NOMO-1 treated with DMSO at 0.1 percent for 48 hours (cell line): Measurements from ENCODE around the gene MUC12.
A peak's percentile ranks its signal among the peaks of the same experiment; 100 is the strongest.
"Not testable (repeated sequence)": the region's sequence is repeated elsewhere in the genome, so short reads cannot be mapped to it uniquely, and the experiment has no call there.

ENCODE experiments used
- DNase-seq: peaks from one replicate; lab custom pipeline; 2025; ENCODE audit not compliant: unreplicated experiment; lab: John Stamatoyannopoulos, UW

The MUC12 gene

DNA sequence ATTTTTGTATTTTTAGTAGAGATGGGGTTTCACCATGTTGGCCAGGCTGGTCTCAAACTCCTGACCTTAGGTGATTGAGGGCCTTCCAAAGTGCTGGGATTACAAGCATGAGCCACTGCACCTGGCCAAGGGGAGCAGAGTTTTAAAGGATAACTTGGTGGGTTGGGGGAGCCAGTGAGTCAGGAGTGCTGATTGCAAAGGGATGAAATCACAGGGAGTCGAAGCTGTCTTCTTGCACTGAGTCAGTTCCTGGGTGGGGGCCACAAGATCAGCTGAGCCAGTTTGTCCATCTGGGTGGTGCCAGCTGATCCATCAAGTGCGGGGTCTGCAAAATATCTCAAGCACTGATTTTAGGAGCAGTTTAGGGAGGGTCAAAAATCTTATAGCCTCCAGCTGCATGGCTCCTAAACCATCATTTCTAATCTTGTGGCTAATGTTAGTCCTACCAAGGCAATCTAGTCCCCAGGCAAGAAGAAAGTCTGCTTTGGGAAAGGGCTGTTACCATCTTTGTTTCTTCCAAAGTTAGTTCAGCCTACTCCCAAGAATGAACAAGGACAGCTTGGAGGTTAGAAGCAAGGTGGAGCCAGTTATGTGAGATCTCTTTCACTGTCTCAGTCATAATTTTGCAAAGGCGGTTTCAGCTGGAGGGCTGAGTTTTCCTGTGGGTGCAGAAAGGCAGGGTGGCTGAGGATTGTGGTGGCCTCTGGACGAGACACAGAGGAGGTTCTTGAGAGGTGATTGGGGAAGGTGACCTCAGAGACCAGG is 15.8 kb downstream of the MUC12 start:
- DNase-seq: not testable (repeated sequence)

DNA sequence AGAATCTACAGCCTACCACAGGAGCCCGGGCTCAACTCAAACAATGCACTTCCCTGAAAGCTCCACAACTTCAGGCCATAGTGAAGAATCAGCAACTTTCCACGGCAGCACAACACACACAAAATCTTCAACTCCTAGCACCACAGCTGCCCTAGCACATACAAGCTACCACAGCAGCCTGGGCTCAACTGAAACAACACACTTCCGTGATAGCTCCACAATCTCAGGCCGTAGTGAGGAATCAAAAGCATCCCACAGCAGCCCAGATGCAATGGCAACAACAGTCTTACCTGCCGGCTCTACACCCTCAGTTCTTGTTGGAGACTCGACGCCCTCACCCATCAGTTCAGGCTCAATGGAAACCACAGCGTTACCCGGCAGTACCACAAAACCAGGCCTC is 22.3 kb downstream of the MUC12 start:
- no peak for DNase-seq

DNA sequence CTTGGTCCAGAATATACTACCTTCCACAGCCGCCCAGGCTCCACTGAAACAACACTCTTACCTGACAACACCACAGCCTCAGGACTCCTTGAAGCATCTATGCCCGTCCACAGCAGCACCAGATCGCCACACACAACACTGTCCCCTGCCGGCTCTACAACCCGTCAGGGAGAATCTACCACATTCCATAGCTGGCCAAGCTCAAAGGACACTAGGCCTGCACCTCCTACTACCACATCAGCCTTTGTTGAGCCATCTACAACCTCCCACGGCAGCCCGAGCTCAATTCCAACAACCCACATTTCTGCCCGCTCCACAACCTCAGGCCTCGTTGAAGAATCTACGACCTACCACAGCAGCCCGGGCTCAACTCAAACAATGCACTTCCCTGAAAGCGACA is 22.9 kb downstream of the MUC12 start:
- DNase-seq: not testable (repeated sequence)

DNA sequence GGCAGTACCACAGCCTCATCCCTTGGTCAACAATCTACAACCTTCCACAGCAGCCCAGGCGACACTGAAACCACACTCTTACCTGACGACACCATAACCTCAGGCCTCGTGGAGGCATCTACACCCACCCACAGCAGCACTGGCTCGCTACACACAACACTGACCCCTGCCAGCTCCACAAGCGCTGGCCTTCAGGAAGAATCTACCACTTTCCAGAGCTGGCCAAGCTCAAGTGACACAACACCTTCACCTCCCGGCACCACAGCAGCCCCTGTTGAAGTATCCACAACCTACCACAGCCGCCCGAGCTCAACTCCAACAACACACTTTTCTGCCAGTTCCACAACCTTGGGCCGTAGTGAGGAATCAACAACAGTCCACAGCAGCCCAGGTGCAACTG is 25.3 kb downstream of the MUC12 start:
- not testable (repeated sequence) for DNase-seq

DNA sequence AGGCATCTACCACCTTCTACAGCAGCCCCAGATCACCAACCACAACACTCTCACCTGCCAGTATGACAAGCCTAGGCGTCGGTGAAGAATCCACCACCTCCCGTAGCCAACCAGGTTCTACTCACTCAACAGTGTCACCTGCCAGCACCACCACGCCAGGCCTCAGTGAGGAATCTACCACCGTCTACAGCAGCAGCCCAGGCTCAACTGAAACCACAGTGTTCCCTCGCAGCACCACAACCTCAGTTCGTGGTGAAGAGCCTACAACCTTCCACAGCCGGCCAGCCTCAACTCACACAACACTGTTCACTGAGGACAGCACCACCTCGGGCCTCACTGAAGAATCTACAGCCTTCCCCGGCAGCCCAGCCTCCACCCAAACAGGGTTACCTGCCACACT is 29.2 kb downstream of the MUC12 start:
- not testable (repeated sequence) for DNase-seq

DNA sequence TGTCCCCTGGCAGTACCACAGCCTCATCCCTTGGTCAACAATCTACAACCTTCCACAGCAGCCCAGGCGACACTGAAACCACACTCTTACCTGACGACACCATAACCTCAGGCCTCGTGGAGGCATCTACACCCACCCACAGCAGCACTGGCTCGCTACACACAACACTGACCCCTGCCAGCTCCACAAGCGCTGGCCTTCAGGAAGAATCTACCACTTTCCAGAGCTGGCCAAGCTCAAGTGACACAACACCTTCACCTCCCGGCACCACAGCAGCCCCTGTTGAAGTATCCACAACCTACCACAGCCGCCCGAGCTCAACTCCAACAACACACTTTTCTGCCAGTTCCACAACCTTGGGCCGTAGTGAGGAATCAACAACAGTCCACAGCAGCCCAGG is 30.0 kb downstream of the MUC12 start:
- not testable (repeated sequence) for DNase-seq

DNA sequence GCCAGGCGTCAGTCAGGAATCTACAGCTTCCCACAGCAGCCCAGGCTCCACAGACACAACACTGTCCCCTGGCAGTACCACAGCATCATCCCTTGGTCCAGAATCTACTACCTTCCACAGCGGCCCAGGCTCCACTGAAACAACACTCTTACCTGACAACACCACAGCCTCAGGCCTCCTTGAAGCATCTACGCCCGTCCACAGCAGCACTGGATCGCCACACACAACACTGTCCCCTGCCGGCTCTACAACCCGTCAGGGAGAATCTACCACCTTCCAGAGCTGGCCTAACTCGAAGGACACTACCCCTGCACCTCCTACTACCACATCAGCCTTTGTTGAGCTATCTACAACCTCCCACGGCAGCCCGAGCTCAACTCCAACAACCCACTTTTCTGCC is 30.7 kb downstream of the MUC12 start:
- not testable (repeated sequence) for DNase-seq

DNA sequence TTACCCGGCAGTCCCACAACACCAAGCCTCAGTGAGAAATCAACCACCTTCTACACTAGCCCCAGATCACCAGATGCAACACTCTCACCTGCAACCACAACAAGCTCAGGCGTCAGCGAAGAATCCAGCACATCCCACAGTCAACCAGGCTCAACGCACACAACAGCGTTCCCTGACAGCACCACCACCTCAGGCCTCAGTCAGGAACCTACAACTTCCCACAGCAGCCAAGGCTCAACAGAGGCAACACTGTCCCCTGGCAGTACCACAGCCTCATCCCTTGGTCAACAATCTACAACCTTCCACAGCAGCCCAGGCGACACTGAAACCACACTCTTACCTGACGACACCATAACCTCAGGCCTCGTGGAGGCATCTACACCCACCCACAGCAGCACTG is 33.0 kb downstream of the MUC12 start:
- not testable (repeated sequence) for DNase-seq

DNA sequence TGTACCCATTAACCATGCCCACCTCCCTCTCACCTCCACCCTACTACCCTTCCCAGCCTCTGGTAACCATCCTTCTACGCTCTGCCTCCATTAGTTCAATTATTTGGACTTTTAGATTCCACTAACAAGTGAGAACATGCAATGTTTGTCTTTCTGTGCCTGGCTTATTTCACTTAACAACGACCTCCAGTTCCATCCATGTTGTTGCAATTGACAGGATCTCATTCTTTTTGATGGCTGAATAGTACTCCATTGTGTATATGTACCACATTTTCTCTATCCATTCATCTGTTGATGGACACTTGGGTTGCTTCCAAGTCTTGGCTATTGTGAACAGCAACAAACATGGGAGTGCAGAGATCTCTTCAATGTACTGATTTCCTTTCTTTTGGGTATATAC is 38.0 kb downstream of the MUC12 start:
- DNase-seq: not testable (repeated sequence)

DNA sequence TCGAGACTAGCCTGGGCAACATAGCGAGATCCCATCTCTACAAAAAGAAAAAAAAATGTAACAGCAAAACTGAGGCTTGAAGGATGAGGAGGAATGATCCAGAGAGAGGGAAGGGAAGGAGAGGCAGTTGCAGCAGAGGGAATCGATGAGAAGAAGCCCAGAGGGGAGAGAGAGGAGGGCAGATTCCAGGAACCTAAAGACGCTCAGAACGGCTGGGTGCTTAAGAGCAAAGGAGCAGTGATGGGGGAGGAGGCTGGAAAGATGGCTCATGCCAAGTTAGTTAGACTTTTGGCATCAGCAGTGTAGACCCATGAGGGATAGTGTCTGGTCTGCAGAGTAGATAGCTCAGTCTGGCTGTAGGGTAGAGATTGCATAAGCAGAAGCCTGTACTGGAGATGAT is 40.3 kb downstream of the MUC12 start:
- no peak for DNase-seq

DNA sequence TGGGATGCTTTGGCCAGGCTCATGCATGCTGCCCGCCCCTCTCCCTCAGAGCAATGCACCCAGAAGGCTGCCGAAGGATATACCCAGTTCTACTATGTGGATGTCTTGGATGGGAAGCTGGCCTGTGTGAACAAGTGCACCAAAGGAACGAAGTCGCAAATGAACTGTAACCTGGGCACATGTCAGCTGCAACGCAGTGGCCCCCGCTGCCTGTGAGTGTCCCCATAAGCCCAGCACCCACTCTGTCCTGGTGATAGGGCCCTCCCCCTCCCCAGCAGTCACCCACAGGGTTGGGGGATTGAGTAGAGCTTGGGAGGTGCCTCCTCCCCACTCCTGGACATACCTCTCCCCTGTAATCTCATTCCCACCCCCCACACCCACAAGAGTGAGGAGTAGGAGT is 43.6 kb downstream of the MUC12 start:
- no peak for DNase-seq

DNA sequence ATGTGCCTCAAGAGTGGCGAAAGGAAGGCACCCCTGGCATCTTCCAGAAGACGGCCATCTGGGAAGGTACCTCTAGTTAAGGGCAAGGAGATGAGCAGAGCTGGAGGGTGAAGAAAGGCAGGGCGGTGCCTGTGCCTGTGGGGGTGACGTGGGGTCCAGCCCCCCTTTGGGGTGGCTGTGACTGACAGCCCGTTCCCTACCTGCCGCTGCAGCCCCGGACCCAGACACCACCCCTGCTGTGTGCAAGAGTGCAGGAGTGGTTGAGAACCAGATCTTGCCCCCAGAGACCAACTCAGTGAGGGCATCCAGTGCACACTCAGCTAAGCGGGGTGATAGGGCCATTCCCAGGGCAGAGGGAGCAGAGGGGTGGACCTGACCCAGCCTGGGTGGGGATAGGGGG is 46.3 kb downstream of the MUC12 start:
- DNase-seq: no peak

DNA sequence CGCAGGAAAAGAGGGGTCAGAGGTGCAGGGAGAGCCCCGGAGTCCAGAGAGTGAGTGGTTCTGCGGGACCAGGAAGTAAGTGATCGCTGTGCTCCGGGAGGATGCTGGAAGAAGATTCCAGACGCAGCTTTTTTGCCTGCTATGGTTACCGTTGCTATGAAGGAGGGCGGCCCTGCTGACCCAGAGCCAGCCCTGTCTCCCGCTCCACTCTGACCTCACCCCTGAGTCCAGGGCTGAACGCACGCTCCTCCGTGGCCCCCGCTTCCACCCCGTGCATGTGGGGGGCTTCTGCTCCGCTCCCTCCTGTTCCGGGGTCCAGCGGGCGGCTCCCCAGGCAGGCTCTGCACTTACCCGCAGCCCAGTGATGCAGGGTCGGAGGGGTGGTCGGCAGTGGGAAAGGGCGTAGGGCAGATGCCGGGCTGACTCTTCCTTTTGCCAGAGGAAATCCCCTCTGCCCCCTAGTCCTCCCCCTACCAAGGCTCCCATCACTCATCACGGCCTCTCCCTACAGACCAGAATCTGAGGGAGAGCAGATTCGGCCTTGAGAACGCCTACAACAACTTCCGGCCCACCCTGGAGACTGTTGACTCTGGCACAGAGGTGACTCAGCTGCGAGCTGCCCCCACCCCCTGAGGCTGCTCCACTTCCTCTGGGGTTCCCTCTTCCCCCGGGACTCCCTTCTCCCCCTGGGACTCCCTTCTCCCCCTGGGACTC is 47.9 kb downstream of the MUC12 start:
- peak; percentile 82 for DNase-seq

DNA sequence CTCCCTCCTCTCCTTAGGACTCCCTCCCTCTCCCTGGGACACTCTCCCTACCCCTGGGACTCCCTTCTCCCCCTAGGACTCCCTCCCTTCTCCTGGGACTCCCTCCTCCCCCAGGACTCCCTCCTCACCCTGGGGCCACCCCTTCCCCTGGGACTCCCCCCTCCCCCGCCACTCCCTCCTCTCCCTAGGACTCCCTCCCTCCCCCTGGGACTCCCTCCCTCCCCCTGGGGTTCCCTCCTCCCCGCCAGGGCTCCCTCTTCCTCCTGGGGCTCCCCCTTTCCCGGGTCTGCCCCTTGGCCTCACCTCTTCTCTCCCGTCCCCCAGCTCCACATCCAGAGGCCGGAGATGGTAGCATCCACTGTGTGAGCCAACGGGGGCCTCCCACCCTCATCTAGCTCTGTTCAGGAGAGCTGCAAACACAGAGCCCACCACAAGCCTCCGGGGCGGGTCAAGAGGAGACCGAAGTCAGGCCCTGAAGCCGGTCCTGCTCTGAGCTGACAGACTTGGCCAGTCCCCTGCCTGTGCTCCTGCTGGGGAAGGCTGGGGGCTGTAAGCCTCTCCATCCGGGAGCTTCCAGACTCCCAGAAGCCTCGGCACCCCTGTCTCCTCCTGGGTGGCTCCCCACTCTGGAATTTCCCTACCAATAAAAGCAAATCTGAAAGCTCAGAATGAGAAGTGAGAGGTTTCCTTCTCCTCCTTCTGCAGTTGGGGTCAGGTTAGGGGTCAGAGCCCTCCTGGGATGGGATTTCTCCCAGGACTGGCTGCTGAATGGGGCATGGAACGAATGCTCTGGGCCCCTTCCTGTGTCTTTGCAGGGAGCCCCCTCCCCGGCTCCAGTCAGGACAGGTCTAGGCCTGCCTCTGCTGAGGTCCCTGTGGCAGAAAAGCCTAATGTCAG is 49.2 kb downstream of the MUC12 start:
- DNase-seq: no peak

DNA sequence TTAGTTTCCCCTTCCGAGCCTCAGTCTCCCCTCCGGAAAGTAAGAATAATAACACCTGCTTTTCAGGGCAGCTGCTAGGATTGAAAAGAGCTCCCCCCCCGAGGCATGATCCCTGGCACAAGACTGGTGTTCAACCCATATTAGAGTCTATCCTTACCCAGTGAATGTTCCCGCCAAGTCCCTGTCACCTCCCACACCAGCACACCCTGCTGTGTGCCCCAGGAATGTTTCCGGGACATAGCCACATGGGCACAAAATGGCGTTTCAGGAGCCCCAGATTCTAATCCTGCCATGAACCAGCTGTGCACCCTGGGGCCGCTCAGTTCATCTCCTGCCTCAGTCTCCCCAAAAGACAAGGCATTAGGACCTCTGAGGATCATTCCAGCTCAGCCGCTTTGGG is 51.1 kb downstream of the MUC12 start:
- DNase-seq: no peak

DNA sequence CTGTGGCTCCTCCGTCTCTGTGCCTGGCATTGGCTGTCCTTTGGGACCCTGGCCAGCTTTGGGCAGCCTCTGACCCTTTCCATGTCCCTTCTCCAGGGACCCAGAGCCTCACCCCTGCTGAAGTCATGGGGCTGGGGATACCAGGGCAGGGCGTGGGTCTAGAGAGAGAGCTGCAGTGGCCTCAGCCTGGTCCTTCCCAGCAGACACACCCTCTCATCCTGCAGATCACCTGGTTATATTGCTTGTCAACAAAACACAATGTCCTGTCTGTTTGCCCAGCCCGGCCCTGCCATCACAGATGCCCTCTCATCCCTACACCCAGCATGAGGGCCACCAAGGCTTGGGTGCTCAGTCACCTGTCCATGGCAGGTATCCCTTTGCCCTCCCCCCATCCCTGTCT is 52.3 kb downstream of the MUC12 start:
- DNase-seq: no peak

DNA sequence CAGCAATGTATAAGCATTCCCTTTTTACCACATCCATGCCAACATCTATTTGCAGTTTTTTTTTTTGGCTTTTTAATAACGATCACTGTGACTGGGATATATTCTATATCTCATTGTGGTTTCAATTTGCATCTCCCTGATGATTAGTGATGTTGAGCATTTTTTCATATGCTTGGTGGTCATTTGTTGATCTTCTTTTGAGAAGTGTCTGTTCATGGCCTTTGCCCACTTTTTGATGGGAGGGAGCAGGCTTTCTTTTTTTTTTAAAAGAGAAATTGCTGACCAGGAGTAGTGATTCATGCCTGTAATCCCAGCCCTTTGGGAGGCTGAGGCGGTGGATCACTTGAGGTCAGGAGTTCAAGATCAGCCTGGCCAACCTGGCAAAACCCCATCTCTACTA is 54.5 kb downstream of the MUC12 start:
- no peak for DNase-seq

DNA sequence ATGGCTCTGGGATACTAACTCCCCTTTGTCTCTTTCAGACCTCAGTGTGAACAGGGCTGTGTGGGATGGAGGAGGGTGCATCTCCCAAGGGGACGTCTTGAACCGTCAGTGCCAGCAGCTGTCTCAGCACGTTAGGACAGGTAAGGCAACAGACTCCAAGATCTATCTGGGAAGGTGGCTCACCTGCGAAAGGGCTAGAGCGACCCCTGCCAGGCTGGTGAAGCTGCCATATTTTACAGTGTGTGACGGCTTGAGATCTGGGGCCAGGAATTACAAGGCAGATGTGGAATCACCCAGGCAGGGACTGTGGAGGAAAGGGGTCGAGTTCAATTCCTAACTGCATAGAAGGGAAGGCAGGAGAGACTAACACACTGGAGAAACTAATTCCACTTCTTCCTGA is 61.7 kb downstream of the MUC12 start:
- no peak for DNase-seq

DNA sequence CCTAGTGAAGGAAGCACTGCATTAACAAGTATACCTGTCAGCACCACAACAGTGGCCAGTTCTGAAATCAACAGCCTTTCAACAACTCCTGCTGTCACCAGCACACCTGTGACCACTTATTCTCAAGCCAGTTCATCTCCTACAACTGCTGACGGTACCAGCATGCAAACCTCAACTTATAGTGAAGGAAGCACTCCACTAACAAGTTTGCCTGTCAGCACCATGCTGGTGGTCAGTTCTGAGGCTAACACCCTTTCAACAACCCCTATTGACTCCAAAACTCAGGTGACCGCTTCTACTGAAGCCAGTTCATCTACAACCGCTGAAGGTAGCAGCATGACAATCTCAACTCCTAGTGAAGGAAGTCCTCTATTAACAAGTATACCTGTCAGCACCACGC is 66.6 kb downstream of the MUC12 start:
- DNase-seq: no peak

DNA sequence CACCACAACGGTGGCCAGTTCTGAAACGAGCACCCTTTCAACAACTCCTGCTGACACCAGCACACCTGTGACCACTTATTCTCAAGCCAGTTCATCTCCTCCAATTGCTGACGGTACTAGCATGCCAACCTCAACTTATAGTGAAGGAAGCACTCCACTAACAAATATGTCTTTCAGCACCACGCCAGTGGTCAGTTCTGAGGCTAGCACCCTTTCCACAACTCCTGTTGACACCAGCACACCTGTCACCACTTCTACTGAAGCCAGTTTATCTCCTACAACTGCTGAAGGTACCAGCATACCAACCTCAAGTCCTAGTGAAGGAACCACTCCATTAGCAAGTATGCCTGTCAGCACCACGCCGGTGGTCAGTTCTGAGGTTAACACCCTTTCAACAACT is 71.9 kb downstream of the MUC12 start:
- not testable (repeated sequence) for DNase-seq

DNA sequence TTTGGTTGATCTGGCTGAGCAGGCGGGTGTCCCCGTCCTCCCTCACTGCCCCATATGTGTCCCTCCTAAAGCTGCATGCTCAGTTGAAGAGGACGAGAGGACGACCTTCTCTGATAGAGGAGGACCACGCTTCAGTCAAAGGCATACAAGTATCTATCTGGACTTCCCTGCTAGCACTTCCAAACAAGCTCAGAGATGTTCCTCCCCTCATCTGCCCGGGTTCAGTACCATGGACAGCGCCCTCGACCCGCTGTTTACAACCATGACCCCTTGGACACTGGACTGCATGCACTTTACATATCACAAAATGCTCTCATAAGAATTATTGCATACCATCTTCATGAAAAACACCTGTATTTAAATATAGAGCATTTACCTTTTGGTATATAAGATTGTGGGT is 89.0 kb downstream of the MUC12 start:
- peak; percentile 60 for DNase-seq

DNA sequence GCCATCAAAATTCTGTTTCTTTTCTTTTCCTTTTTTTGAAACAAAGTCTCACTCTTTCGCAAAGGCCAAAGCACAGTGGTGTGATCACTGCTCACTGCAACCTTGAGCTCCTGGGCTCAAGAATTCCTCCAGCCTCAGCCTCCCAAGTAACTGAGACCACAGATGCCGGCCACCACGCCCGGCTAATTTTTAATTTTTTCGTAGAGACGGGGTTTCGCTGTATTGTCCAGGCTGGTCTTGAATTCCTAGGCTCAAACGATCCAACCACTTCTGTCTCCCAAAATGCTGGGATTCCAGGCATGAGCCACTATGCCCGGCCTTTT is 90.2 kb downstream of the MUC12 start:
- DNase-seq: no peak
